ENCODE data around the gene UGT1A8. TPM values are rescaled to one million over a fixed set of nuclear protein-coding genes. Genes with fewer than 3 reads are reported as not detected.

The UGT1A8 gene
- total and polyA plus RNA-seq, 2 experiments from 2014 or later, result 0.45 TPM; not detected in 1

DNA sequence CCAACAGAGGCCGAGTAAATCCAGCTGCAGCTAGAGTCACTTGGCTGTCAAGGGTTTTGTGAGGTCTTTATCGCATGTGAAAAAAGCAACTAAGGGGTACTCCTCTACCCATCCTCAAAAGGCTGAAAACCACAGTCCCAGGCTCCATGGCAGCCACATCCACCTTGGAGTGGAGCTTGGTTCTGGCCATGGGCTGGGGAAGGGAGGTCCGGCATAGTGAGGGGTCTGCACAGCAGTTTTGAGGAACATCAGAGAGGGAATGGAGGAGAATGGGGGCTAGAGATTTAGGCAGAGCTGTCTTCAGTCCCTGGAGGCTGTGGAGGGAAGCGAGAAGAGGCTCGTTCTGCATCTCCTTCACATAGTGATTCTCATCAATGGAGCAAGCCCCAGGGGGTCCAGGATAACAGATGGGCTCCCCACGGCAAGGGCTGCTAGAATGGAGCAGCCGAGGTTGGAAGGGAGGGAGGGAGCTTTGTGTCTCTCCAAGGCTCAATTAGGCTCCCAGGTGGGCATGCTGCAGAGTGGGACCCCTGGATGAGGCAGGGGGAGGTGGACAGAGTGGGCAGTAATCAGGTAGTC is 181.7 kb downstream of the UGT1A8 start:
- DNase-seq (ENCODE audit: low spot score), result no peak
- Mint-ChIP-seq H3K4me1 (no peaks in the 10 kb centered on the region), H3K27ac (no peak overlapping the region), H3K4me3 (no peak overlapping the region), H3K9me3 (peaks cover 21% of the 10 kb centered on the region), H3K36me3 (ENCODE audit: low read depth) (no peaks in the 10 kb centered on the region; the same call in 2 of the 3 replicates), H3K27me3 (ENCODE audit: insufficient read depth, low read depth, poor library complexity) (peaks cover 3% of the 10 kb centered on the region)
- no peaks in the 10 kb centered on the region for H3K9me2 ChIP-seq (ENCODE audit: insufficient read depth)
- no peaks in the 10 kb centered on the region for H3K79me2 ChIP-seq (replicated peaks; ENCODE audit: insufficient read depth)
- no peaks in the 10 kb centered on the region for H3F3A ChIP-seq (replicated peaks; ENCODE audit: low read depth)
- TF ChIP-seq ZNF114 (CRISPR knock-in tag; IDR thresholded peaks at IDR 0.05) (no peak), JUNB (IDR thresholded peaks at IDR 0.05; ENCODE audit: unreplicated experiment) (no peak), ZNF331 (CRISPR knock-in tag; IDR thresholded peaks at IDR 0.05; ENCODE audit: low read depth) (no peak), EZH2 (IDR thresholded peaks at IDR 0.05; ENCODE audit: low read depth, unreplicated experiment) (no peak), POLR2AphosphoS5 (IDR thresholded peaks at IDR 0.05; ENCODE audit: low read depth) (no peak), NANOG (IDR thresholded peaks at IDR 0.05; ENCODE audit: borderline replicate concordance) (no peak), CREB1 (CRISPR knock-in tag; IDR thresholded peaks at IDR 0.05; ENCODE audit: low read depth) (no peak), EZH2phosphoT487 (IDR thresholded peaks at IDR 0.05; ENCODE audit: unreplicated experiment) (no peak), STAT1 (IDR thresholded peaks at IDR 0.05; ENCODE audit: unreplicated experiment) (no peak)
- TF ChIP-seq, protein P1, sequence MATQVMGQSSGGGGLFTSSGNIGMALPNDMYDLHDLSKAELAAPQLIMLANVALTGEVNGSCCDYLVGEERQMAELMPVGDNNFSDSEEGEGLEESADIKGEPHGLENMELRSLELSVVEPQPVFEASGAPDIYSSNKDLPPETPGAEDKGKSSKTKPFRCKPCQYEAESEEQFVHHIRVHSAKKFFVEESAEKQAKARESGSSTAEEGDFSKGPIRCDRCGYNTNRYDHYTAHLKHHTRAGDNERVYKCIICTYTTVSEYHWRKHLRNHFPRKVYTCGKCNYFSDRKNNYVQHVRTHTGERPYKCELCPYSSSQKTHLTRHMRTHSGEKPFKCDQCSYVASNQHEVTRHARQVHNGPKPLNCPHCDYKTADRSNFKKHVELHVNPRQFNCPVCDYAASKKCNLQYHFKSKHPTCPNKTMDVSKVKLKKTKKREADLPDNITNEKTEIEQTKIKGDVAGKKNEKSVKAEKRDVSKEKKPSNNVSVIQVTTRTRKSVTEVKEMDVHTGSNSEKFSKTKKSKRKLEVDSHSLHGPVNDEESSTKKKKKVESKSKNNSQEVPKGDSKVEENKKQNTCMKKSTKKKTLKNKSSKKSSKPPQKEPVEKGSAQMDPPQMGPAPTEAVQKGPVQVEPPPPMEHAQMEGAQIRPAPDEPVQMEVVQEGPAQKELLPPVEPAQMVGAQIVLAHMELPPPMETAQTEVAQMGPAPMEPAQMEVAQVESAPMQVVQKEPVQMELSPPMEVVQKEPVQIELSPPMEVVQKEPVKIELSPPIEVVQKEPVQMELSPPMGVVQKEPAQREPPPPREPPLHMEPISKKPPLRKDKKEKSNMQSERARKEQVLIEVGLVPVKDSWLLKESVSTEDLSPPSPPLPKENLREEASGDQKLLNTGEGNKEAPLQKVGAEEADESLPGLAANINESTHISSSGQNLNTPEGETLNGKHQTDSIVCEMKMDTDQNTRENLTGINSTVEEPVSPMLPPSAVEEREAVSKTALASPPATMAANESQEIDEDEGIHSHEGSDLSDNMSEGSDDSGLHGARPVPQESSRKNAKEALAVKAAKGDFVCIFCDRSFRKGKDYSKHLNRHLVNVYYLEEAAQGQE (IDR thresholded peaks at IDR 0.05; ENCODE audit: unreplicated experiment), result no peak
- TF ChIP-seq, protein P2, sequence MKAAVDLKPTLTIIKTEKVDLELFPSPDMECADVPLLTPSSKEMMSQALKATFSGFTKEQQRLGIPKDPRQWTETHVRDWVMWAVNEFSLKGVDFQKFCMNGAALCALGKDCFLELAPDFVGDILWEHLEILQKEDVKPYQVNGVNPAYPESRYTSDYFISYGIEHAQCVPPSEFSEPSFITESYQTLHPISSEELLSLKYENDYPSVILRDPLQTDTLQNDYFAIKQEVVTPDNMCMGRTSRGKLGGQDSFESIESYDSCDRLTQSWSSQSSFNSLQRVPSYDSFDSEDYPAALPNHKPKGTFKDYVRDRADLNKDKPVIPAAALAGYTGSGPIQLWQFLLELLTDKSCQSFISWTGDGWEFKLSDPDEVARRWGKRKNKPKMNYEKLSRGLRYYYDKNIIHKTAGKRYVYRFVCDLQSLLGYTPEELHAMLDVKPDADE (IDR thresholded peaks at IDR 0.05), result no peak
- TF ChIP-seq, protein P3, sequence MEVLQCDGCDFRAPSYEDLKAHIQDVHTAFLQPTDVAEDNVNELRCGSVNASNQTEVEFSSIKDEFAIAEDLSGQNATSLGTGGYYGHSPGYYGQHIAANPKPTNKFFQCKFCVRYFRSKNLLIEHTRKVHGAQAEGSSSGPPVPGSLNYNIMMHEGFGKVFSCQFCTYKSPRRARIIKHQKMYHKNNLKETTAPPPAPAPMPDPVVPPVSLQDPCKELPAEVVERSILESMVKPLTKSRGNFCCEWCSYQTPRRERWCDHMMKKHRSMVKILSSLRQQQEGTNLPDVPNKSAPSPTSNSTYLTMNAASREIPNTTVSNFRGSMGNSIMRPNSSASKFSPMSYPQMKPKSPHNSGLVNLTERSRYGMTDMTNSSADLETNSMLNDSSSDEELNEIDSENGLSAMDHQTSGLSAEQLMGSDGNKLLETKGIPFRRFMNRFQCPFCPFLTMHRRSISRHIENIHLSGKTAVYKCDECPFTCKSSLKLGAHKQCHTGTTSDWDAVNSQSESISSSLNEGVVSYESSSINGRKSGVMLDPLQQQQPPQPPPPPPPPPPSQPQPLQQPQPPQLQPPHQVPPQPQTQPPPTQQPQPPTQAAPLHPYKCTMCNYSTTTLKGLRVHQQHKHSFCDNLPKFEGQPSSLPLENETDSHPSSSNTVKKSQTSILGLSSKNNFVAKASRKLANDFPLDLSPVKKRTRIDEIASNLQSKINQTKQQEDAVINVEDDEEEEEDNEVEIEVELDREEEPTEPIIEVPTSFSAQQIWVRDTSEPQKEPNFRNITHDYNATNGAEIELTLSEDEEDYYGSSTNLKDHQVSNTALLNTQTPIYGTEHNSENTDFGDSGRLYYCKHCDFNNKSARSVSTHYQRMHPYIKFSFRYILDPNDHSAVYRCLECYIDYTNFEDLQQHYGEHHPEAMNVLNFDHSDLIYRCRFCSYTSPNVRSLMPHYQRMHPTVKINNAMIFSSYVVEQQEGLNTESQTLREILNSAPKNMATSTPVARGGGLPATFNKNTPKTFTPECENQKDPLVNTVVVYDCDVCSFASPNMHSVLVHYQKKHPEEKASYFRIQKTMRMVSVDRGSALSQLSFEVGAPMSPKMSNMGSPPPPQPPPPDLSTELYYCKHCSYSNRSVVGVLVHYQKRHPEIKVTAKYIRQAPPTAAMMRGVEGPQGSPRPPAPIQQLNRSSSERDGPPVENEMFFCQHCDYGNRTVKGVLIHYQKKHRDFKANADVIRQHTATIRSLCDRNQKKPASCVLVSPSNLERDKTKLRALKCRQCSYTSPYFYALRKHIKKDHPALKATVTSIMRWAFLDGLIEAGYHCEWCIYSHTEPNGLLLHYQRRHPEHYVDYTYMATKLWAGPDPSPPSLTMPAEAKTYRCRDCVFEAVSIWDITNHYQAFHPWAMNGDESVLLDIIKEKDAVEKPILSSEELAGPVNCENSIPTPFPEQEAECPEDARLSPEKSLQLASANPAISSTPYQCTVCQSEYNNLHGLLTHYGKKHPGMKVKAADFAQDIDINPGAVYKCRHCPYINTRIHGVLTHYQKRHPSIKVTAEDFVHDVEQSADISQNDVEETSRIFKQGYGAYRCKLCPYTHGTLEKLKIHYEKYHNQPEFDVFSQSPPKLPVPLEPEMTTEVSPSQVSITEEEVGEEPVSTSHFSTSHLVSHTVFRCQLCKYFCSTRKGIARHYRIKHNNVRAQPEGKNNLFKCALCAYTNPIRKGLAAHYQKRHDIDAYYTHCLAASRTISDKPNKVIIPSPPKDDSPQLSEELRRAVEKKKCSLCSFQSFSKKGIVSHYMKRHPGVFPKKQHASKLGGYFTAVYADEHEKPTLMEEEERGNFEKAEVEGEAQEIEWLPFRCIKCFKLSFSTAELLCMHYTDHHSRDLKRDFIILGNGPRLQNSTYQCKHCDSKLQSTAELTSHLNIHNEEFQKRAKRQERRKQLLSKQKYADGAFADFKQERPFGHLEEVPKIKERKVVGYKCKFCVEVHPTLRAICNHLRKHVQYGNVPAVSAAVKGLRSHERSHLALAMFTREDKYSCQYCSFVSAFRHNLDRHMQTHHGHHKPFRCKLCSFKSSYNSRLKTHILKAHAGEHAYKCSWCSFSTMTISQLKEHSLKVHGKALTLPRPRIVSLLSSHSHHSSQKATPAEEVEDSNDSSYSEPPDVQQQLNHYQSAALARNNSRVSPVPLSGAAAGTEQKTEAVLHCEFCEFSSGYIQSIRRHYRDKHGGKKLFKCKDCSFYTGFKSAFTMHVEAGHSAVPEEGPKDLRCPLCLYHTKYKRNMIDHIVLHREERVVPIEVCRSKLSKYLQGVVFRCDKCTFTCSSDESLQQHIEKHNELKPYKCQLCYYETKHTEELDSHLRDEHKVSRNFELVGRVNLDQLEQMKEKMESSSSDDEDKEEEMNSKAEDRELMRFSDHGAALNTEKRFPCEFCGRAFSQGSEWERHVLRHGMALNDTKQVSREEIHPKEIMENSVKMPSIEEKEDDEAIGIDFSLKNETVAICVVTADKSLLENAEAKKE (CRISPR knock-in tag; IDR thresholded peaks at IDR 0.05), result no peak
- no peaks in the 10 kb centered on the region for H3K27me3 ChIP-seq (ENCODE audit: insufficient read depth)
- no peak overlapping the region for H3K4me2 ChIP-seq
- no peak for ATAC-seq
- H3K4me1 ChIP-seq (ENCODE audit: insufficient read depth), result no peaks in the 10 kb centered on the region
- no peak overlapping the region for H3K4me3 ChIP-seq
- no peak overlapping the region for H3K27ac ChIP-seq (ENCODE audit: low read depth)
- no peak overlapping the region for H2AFZ ChIP-seq
- H3K36me3 ChIP-seq (ENCODE audit: insufficient read depth), result no peaks in the 10 kb centered on the region
- H4K20me1 ChIP-seq (replicated peaks; ENCODE audit: insufficient read depth), result no peaks in the 10 kb centered on the region
